Measurements from ENCODE around the gene GLT1D1. TPM values are rescaled to one million over a fixed set of nuclear protein-coding genes. Genes with fewer than 3 reads are reported as not detected.

GLT1D1 gene
- total RNA-seq, 1 donor from 2014 or later = 2.2 TPM

- no peak for DNase-seq
Measured at GRCh38 chr12:128914908-128915563, 61.8 kb downstream of the GLT1D1 start.

- DNase-seq = no peak
Measured at GRCh38 chr12:128916425-128916824, 63.1 kb downstream of the GLT1D1 start.

GRCh38 chr12:128918481-128919260, 65.4 kb downstream of the GLT1D1 start:
- DNase-seq = no peak

GRCh38 chr12:128920468-128920867, 67.2 kb downstream of the GLT1D1 start:
- no peak for DNase-seq

GRCh38 chr12:128928361-128928760, 75.1 kb downstream of the GLT1D1 start:
- DNase-seq = no peak

GRCh38 chr12:128929057-128929456, 75.8 kb downstream of the GLT1D1 start:
- DNase-seq = no peak

GRCh38 chr12:128930606-128931005, 77.3 kb downstream of the GLT1D1 start:
- no peak for DNase-seq

- no peak for DNase-seq
Measured at GRCh38 chr12:128932521-128932920, 79.2 kb downstream of the GLT1D1 start.

GRCh38 chr12:128933039-128933438, 79.8 kb downstream of the GLT1D1 start:
- no peak for DNase-seq

- DNase-seq = no peak
Measured at GRCh38 chr12:128933926-128934325, 80.6 kb downstream of the GLT1D1 start.

- no peak for DNase-seq
Measured at GRCh38 chr12:128938886-128939285, 85.6 kb downstream of the GLT1D1 start.

- no peak for DNase-seq
Measured at GRCh38 chr12:128940090-128940888, 87.0 kb downstream of the GLT1D1 start.

GRCh38 chr12:128940974-128941373, 87.7 kb downstream of the GLT1D1 start:
- no peak for DNase-seq

GRCh38 chr12:128942960-128943477, 89.7 kb downstream of the GLT1D1 start:
- no peak for DNase-seq

GRCh38 chr12:128944956-128945355, 91.7 kb downstream of the GLT1D1 start:
- DNase-seq = no peak

- DNase-seq = no peak
Measured at GRCh38 chr12:128947209-128947608, 93.9 kb downstream of the GLT1D1 start.

GRCh38 chr12:128949086-128949485, 95.8 kb downstream of the GLT1D1 start:
- no peak for DNase-seq

- no peak for DNase-seq
Measured at GRCh38 chr12:128951448-128951847, 98.2 kb downstream of the GLT1D1 start.

- no peak for DNase-seq
Measured at GRCh38 chr12:128956755-128957154, 103.5 kb downstream of the GLT1D1 start.

- no peak for DNase-seq
Measured at GRCh38 chr12:128959901-128960300, 106.6 kb downstream of the GLT1D1 start.

- no peak for DNase-seq
Measured at GRCh38 chr12:128961308-128961902, 108.1 kb downstream of the GLT1D1 start.

GRCh38 chr12:128961957-128962356, 108.7 kb downstream of the GLT1D1 start:
- DNase-seq = no peak
